AG04450 (cell line): ENCODE measurements around the gene STT3B. TPM values are rescaled to one million over a fixed set of nuclear protein-coding genes. Genes with fewer than 3 reads are reported as not detected.

Source experiments
- CTCF ChIA-PET: fragments of 300-600, 350-600 bp; formaldehyde crosslinking; extraction: SDS; loops from one replicate; lab custom pipeline; 2022; ENCODE audit warnings: antibody characterized with exemption, inconsistent platforms; lab: Charles Lee
- POLR2A ChIA-PET: fragments of 350-600 bp; formaldehyde crosslinking; extraction: SDS; loops from one replicate; lab custom pipeline; 2021; ENCODE audit warnings: antibody characterized with exemption, inconsistent platforms; lab: Yijun Ruan, JAX
- DNase-seq: peaks from one replicate; pipeline ENCODE4 v3.0.0-alpha.2; 2011; ENCODE audit warnings: low read depth, low spot score
- H3K27ac ChIP-seq: one replicate; pipeline ENCODE4 v1.5.1; 2012; ENCODE audit warnings: low read depth, low read length, control low read depth
- H3K27me3 ChIP-seq: one replicate; pipeline ENCODE4 v1.6.0; 2012; ENCODE audit warnings: low read length; ENCODE audit not compliant: control insufficient read depth, insufficient read depth
- H3K4me3 ChIP-seq: 2 replicates; pipeline ENCODE4 v1.5.1; 2011; ENCODE audit warnings: mild to moderate bottlenecking, low read depth, low read length, control low read depth
- H3K9me3 ChIP-seq: 2 replicates; pipeline ENCODE4 v1.5.1; 2012; ENCODE audit warnings: low read length; ENCODE audit not compliant: control insufficient read depth, insufficient read depth
- polyA plus RNA-seq: library from polyadenylated mRNA; depleted of rRNA; stranded (reverse); fragments of >200 nt; gene quantifications from 2 replicates; pipeline ENCODE4 v1.2.3, GENCODE V29; 2011
- TF ChIP-seq, protein P1 (sequence below): IDR thresholded peaks from 2 replicates; pipeline ENCODE4 v1.5.1; 2011; ENCODE audit warnings: low read depth, low read length, control low read depth, inconsistent platforms

The STT3B gene
- polyA plus RNA-seq, 1 experiment, result 112 TPM

DNA sequence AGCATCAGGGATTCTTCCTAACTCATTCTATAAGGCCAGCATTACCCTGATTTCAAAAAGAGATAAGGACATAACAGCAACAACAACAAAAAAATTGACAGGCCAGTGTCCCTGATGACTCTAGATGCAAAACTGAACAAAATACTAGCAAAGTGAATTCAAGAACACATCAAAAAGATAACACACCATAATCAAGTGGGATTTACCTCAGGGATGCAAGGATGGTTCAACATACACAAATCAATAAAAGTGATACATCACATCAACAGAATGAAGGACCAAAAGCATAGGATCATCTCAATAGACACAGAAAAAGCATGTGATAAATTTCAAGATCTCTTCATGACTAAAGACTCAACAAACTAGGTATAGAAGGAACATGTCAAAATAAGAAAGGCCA lies 119.6 kb downstream of the STT3B start:
- no peak for DNase-seq
- H3K27ac ChIP-seq, result no peak overlapping the region
- no peak overlapping the region for H3K4me3 ChIP-seq
- TF ChIP-seq, protein P1, sequence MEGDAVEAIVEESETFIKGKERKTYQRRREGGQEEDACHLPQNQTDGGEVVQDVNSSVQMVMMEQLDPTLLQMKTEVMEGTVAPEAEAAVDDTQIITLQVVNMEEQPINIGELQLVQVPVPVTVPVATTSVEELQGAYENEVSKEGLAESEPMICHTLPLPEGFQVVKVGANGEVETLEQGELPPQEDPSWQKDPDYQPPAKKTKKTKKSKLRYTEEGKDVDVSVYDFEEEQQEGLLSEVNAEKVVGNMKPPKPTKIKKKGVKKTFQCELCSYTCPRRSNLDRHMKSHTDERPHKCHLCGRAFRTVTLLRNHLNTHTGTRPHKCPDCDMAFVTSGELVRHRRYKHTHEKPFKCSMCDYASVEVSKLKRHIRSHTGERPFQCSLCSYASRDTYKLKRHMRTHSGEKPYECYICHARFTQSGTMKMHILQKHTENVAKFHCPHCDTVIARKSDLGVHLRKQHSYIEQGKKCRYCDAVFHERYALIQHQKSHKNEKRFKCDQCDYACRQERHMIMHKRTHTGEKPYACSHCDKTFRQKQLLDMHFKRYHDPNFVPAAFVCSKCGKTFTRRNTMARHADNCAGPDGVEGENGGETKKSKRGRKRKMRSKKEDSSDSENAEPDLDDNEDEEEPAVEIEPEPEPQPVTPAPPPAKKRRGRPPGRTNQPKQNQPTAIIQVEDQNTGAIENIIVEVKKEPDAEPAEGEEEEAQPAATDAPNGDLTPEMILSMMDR, result no peak
- POLR2A ChIA-PET, result no interaction called here
- CTCF ChIA-PET, result no interaction called here
- peaks cover 30% of the 10 kb centered on the region for H3K9me3 ChIP-seq
- H3K27me3 ChIP-seq, result no peaks in the 10 kb centered on the region

DNA sequence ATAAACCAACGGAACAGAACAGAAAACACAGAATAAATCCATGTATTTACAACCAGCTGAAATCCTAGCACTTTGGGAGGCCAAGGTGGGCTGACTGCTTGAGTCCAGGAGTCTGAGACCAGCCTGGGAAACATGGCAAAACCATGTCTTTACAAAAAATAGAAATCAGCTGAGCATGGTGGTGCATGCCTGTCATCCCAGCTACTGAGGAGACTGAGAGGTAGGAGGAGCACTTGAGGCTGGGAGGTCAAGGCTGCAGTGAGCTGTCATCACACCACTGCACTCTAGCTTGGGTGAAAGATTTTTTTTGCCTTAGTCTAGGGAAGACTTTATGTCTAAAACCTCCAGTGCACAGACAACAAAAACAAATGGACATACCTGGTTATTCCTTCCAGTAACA lies 120.7 kb downstream of the STT3B start:
- Histone ChIP-seq H3K9me3 (peaks cover 24% of the 10 kb centered on the region), H3K27ac (no peak overlapping the region), H3K27me3 (no peaks in the 10 kb centered on the region), H3K4me3 (no peak overlapping the region)
- ChIA-PET CTCF (no interaction called here), POLR2A (no interaction called here)
- DNase-seq, result no peak
- TF ChIP-seq, protein P1, result no peak

DNA sequence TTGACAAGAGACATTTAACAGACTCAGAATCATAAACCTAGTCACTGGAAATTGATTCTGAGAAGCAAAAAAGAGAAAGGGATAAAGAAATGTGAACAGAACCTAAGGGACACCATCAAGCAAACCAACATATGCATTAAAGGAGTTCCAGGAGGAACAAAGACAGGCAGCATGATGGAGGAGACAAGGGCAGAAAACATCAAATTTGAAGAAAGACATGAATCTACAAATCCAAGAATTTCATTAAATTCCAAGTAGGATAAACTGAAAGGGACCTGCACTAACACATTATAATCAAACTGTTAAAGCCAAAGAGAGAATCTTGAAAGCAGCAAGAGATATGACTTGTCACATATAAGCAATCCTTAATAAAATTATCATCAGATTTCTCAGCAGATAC lies 122.3 kb downstream of the STT3B start:
- CTCF ChIA-PET, result no interaction called here

DNA sequence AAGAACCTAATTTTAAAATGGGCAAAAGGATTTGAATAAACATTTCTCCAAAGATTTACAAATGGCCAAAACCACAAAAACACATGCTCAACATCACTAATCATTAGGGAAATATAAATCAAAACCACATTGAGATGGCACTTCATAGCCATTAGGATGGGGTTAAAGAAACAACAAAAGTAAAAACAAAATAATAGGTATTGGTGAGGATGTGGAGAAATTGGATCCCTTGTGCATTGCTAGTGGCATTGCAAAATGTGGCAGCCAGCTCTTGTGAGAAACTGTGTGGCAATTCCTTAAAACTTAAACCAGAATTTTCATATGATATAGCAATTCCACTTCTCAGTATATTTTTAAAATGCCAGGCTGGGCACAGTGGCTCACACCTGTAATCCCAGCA lies 126.5 kb downstream of the STT3B start:
- peaks cover 5% of the 10 kb centered on the region; the same call in 1 of the 2 replicates for H3K9me3 ChIP-seq
- H3K27me3 ChIP-seq, result no peaks in the 10 kb centered on the region
- POLR2A ChIA-PET, result no interaction called here
- CTCF ChIA-PET, result no interaction called here
- TF ChIP-seq, protein P1, result no peak
- DNase-seq, result no peak
- no peak overlapping the region for H3K4me3 ChIP-seq
- no peak overlapping the region for H3K27ac ChIP-seq

More for the DNA sequence above, 122.3 kb downstream of the STT3B start:
- Histone ChIP-seq H3K9me3 (peaks cover 19% of the 10 kb centered on the region), H3K4me3 (no peak overlapping the region), H3K27ac (no peak overlapping the region), H3K27me3 (no peaks in the 10 kb centered on the region)
- TF ChIP-seq, protein P1, result no peak
- no peak for DNase-seq
- POLR2A ChIA-PET, result no interaction called here

DNA sequence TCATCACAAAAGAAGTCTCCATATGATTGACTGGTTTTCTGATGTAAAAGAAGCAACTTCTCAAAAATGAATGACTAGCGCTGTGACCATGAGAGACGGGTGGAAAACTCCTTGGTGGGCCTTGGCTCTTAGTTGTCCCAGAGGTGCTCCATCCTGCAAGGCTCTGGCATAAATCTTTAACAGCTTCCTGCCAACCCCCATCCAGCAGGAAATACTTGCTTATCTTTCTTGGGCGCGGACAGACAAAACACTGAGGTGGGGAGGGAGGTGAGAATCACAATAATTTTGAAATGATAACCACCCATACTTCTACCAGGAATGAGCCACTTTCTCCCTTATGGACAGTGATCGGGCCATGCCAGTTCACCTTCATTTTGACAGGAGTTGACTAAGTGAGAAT lies 128.6 kb downstream of the STT3B start:
- Histone ChIP-seq H3K27ac (no peak overlapping the region), H3K4me3 (no peak overlapping the region), H3K9me3 (no peaks in the 10 kb centered on the region), H3K27me3 (no peaks in the 10 kb centered on the region)
- POLR2A ChIA-PET, result no interaction called here
- no peak for DNase-seq
- CTCF ChIA-PET, result no interaction called here
- TF ChIP-seq, protein P1, result no peak
